Thyroid gland (tissue), 4 donors: ENCODE data around the gene RETREG3.
A peak's percentile ranks its signal among the peaks of the same experiment; 100 is the strongest.

Experiments used
- CTCF ChIP-seq, 6 experiments: fragments of 200-600 bp in 3 of 6; fragments of 450-650 bp in 3 of 6; sonication (generic) in 3 of 6; IDR thresholded peaks; one replicate each; pipeline ENCODE4 v1.5.1; 2016 to 2019; ENCODE audit warnings: antibody characterized with exemption in 6 of 6, mild to moderate bottlenecking in 2 of 6, inconsistent platforms in 1 of 6, moderate library complexity in 1 of 6
- POLR2A ChIP-seq, 2 donors: fragments of 450-650 bp; IDR thresholded peaks; one replicate each; pipeline ENCODE4 v1.6.1; 2017; ENCODE audit warnings: antibody characterized with exemption in 2 of 2, mild to moderate bottlenecking in 2 of 2, moderate library complexity in 1 of 2

GRCh38 chr17:42548070-42548837, 60.9 kb downstream of the RETREG3 start:
- TF ChIP-seq POLR2A (IDR thresholded peaks at IDR 0.05) (peak in 1 of 2 donors; percentile 26), CTCF (IDR thresholded peaks at IDR 0.05) (peak in 5 of 6 experiments; percentile 36 to 75 (median 64))
